CD8-positive, alpha-beta memory T cell (primary cell): ENCODE results near the gene PALB2. TPM values are rescaled to one million over a fixed set of nuclear protein-coding genes. Genes with fewer than 3 reads are reported as not detected.

ENCODE experiments used
- CTCF ChIA-PET: fragments of 350-600 bp; sonication (Branson Sonifier 250); formaldehyde crosslinking; loops from one replicate; lab custom pipeline; 2021; ENCODE audit warnings: antibody characterized with exemption; lab: Charles Lee
- POLR2A ChIA-PET: fragments of 350-600 bp; sonication (Branson Sonifier 250); formaldehyde crosslinking; loops from one replicate; lab custom pipeline; 2021; ENCODE audit warnings: antibody characterized with exemption; lab: Charles Lee
- DNase-seq, 5 donors: peaks; one replicate each; pipeline versions ENCODE4 v3.0.0 to v3.0.0-alpha.2; 2020 to 2022; ENCODE audit warnings: mixed read lengths in 1 of 5
- H3K27ac ChIP-seq: one replicate; pipeline ENCODE4 v1.7.0; 2013; ENCODE audit warnings: low read depth, mild to moderate bottlenecking, low read length, moderate library complexity
- H3K27me3 ChIP-seq: 2 replicates; pipeline ENCODE4 v1.7.0; 2013; ENCODE audit warnings: low read length, mild to moderate bottlenecking; ENCODE audit not compliant: insufficient read depth, poor library complexity, severe bottlenecking
- H3K36me3 ChIP-seq: 2 replicates; pipeline ENCODE4 v1.7.0; 2013; ENCODE audit warnings: mild to moderate bottlenecking, low read length, moderate library complexity; ENCODE audit not compliant: insufficient read depth
- H3K4me1 ChIP-seq: 2 replicates; pipeline ENCODE4 v1.7.0; 2013; ENCODE audit warnings: mild to moderate bottlenecking, low read length, moderate library complexity; ENCODE audit not compliant: insufficient read depth
- H3K4me3 ChIP-seq: 2 replicates; pipeline ENCODE4 v1.7.0; 2013; ENCODE audit warnings: mild to moderate bottlenecking, low read length
- H3K9me3 ChIP-seq: 2 replicates; pipeline ENCODE4 v1.7.0; 2013; ENCODE audit warnings: mild to moderate bottlenecking, low read length
- H3K27ac Mint-ChIP-seq, 8 donors: one replicate each; pipeline ENCODE4 v1.8.0; 2020 to 2021; ENCODE audit warnings: mixed read lengths in 8 of 8, mild to moderate bottlenecking in 6 of 8, inconsistent platforms in 3 of 8, moderate library complexity in 3 of 8
- H3K27me3 Mint-ChIP-seq, 2 donors: one replicate each; pipeline ENCODE4 v1.8.0; 2020 to 2021; ENCODE audit warnings: mixed read lengths in 2 of 2, mild to moderate bottlenecking in 1 of 2, moderate library complexity in 1 of 2
- H3K36me3 Mint-ChIP-seq, 3 donors: one replicate each; pipeline ENCODE4 v1.8.0; 2020 to 2021; ENCODE audit warnings: mixed read lengths in 3 of 3, inconsistent platforms in 1 of 3, mild to moderate bottlenecking in 1 of 3
- H3K4me1 Mint-ChIP-seq, 3 donors: one replicate each; pipeline ENCODE4 v1.8.0; 2020 to 2021; ENCODE audit warnings: mixed read lengths in 3 of 3, inconsistent platforms in 1 of 3, mild to moderate bottlenecking in 1 of 3
- H3K4me3 Mint-ChIP-seq, 7 donors: one replicate each; pipeline ENCODE4 v1.8.0; 2020 to 2021; ENCODE audit warnings: mixed read lengths in 7 of 7, mild to moderate bottlenecking in 6 of 7, moderate library complexity in 4 of 7, inconsistent platforms in 2 of 7
- H3K9me3 Mint-ChIP-seq, 5 donors: one replicate each; pipeline ENCODE4 v1.8.0; 2020 to 2022; ENCODE audit warnings: mixed read lengths in 5 of 5, mild to moderate bottlenecking in 3 of 5, moderate library complexity in 2 of 5, inconsistent platforms in 1 of 5
- polyA plus RNA-seq: library from polyadenylated mRNA; unstranded; fragments of 300-500 nt; fragmentation: Illumina TruSeq; gene quantifications from one replicate; pipeline ENCODE4 v1.2.3, GENCODE V29; 2021
- total RNA-seq, 2 experiments: library from RNA; stranded (reverse); gene quantifications; one replicate each; pipeline ENCODE4 v1.2.3, GENCODE V29; 2021

PALB2 gene
- total and polyA plus RNA-seq, 3 experiments from 2014 or later, result 9.3 to 27.8 (median 27.7) TPM

DNA sequence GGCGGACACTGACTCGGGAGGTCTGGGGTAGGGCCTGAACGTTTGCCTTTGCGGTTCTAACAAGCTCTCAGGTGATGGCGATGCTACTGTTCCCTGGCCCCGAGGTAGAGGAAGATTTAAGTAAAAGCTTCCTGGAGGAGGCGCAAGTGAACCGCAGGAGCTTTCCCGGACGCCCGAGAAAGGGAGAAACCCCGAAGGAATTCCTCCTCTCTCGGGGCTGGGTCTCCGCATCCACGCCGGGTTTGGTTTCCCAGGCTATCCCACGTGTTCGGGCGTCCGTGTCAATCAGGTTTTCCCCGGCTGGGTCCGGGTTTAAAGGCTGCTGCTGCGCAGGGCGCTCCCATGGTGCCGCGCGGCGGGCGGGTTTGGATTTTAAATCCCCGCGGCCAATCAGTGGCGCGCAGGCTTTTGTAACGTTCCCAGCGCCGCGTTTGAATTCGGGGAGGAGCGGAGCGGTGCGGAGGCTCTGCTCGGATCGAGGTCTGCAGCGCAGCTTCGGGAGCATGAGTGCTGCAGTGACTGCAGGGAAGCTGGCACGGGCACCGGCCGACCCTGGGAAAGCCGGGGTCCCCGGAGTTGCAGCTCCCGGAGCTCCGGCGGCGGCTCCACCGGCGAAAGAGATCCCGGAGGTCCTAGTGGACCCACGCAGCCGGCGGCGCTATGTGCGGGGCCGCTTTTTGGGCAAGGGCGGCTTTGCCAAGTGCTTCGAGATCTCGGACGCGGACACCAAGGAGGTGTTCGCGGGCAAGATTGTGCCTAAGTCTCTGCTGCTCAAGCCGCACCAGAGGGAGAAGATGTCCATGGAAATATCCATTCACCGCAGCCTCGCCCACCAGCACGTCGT, 37.5 kb upstream of the PALB2 start, which contains the start of gene PLK1:
Gene PLK1, plus strand, starts transcription at position 460 of the 844 bp plus-strand sequence. Its CDS starts 44 bp downstream, at position 504.
- peak within 1 kb of the TSS; percentile 77 for H3K4me3 ChIP-seq
- CTCF ChIA-PET, result interaction anchor here (1.0 to 1.1 kb wide), 2 partner anchors 11 to 41 kb away, joined by 3 to 5 read pairs; no protein-coding TSS in a partner anchor
- H3K27me3 ChIP-seq, result no peaks in the 10 kb centered on the region
- H3K9me3 ChIP-seq, result no peaks in the 10 kb centered on the region
- peak; percentile 53 to 71 (median 58) for DNase-seq
- POLR2A ChIA-PET, result interaction anchor here (0.7 kb wide), 1 partner anchor 1533 kb away, joined by 3 read pairs; no protein-coding TSS in a partner anchor
- Mint-ChIP-seq H3K9me3 (no peaks in the 10 kb centered on the region), H3K27ac (peak within 1 kb of the TSS in 6 of 8 donors; percentile 37 to 75 (median 52)), H3K27me3 (no peaks in the 10 kb centered on the region), H3K4me3 (peak within 1 kb of the TSS; percentile 82 to 93 (median 87)), H3K36me3 (peaks cover 0 to 34% (median 3%) of the 10 kb centered on the region in 3 donors), H3K4me1 (peaks cover 12 to 28% (median 24%) of the 10 kb centered on the region in 3 donors)
- H3K27ac ChIP-seq, result peak within 1 kb of the TSS; percentile 75
- peaks cover 14% of the 10 kb centered on the region for H3K4me1 ChIP-seq
- no peaks in the 10 kb centered on the region for H3K36me3 ChIP-seq

- H3K36me3 ChIP-seq, result peaks cover 6% of the 10 kb centered on the region
- H3K27ac ChIP-seq, result no peak overlapping the region
- H3K4me1 ChIP-seq, result peaks cover 14% of the 10 kb centered on the region
- H3K9me3 Mint-ChIP-seq, result no peaks in the 10 kb centered on the region
- H3K9me3 ChIP-seq, result no peaks in the 10 kb centered on the region
- H3K27me3 Mint-ChIP-seq, result no peaks in the 10 kb centered on the region
- DNase-seq, result no peak
- H3K4me1 Mint-ChIP-seq, result peaks cover 12 to 28% (median 24%) of the 10 kb centered on the region in 3 donors
- CTCF ChIA-PET, result no interaction called here
- peak overlapping the region in 2 of 8 donors; percentile 7 to 27 for H3K27ac Mint-ChIP-seq
- POLR2A ChIA-PET, result no interaction called here
- no peak overlapping the region for H3K4me3 ChIP-seq
- H3K27me3 ChIP-seq, result no peaks in the 10 kb centered on the region
- H3K4me3 Mint-ChIP-seq, result peak overlapping the region in 4 of 7 donors; percentile 14 to 86 (median 80)
- peaks cover 0 to 31% (median under 1%) of the 10 kb centered on the region in 3 donors for H3K36me3 Mint-ChIP-seq
These were observed 35.9 kb upstream of the PALB2 start for GRCh38 chr16:23676924-23677480.

GRCh38 chr16:23673971-23674614, 33.0 kb upstream of the PALB2 start:
- H3K27me3 ChIP-seq, result no peaks in the 10 kb centered on the region
- peaks cover 7% of the 10 kb centered on the region for H3K4me1 ChIP-seq
- H3K27me3 Mint-ChIP-seq, result no peaks in the 10 kb centered on the region
- H3K4me3 ChIP-seq, result no peak overlapping the region
- H3K4me3 Mint-ChIP-seq, result no peak overlapping the region
- peaks cover 5 to 18% (median 14%) of the 10 kb centered on the region in 3 donors for H3K4me1 Mint-ChIP-seq
- H3K27ac Mint-ChIP-seq, result no peak overlapping the region
- no peaks in the 10 kb centered on the region for H3K9me3 Mint-ChIP-seq
- peaks cover 0 to 49% (median 10%) of the 10 kb centered on the region in 3 donors for H3K36me3 Mint-ChIP-seq
- peaks cover 10% of the 10 kb centered on the region for H3K36me3 ChIP-seq
- POLR2A ChIA-PET, result no interaction called here
- CTCF ChIA-PET, result no interaction called here
- DNase-seq, result no peak
- no peaks in the 10 kb centered on the region for H3K9me3 ChIP-seq
- no peak overlapping the region for H3K27ac ChIP-seq

DNA sequence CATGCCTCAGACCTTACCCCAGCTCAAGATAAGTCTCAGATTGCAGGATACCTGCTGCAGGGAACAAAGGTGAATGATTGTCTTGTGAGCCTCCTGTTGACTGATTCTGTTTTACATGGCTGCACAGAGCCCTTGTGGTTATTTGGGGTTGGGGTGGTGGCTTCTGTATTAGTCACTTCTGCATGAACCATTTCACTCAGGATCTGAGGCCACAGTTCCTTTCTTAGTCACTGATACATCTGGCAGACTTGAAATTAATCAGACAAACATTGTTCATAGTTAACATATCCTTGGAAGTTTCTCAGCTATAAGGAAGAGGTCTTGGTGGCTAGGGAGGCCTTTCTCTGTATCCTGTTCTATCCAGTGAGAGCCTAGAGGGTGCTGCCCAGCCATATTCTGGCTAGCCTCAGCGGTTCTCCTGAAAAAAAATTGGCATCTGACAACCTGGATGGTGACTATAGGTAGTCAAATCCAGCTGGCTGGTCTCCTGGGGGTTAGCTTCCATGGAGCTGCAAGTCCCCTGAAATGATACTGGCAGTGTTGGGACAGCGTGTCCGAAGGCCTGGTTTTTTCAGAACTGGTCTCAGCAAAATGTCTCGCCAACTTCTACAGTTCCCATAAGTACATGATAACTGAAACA, 29.1 kb upstream of the PALB2 start:
- no peaks in the 10 kb centered on the region for H3K9me3 Mint-ChIP-seq
- no peak for DNase-seq
- CTCF ChIA-PET, result no interaction called here
- H3K9me3 ChIP-seq, result no peaks in the 10 kb centered on the region
- H3K4me1 ChIP-seq, result no peaks in the 10 kb centered on the region
- H3K36me3 Mint-ChIP-seq, result peaks cover 8 to 84% (median 18%) of the 10 kb centered on the region in 3 donors
- no peak overlapping the region for H3K4me3 Mint-ChIP-seq
- H3K27ac Mint-ChIP-seq, result peak overlapping the region in 1 of 8 donors; percentile 26
- peaks cover 0 to 5% (median 0%) of the 10 kb centered on the region in 3 donors for H3K4me1 Mint-ChIP-seq
- H3K27ac ChIP-seq, result no peak overlapping the region
- H3K36me3 ChIP-seq, result peaks cover 48% of the 10 kb centered on the region
- no peaks in the 10 kb centered on the region for H3K27me3 ChIP-seq
- no peak overlapping the region for H3K4me3 ChIP-seq
- POLR2A ChIA-PET, result no interaction called here
- H3K27me3 Mint-ChIP-seq, result no peaks in the 10 kb centered on the region

GRCh38 chr16:23668873-23669272, 27.8 kb upstream of the PALB2 start:
- POLR2A ChIA-PET, result no interaction called here
- no peak overlapping the region for H3K4me3 ChIP-seq
- H3K27me3 ChIP-seq, result no peaks in the 10 kb centered on the region
- peaks cover 62% of the 10 kb centered on the region for H3K36me3 ChIP-seq
- CTCF ChIA-PET, result no interaction called here
- no peak overlapping the region for H3K4me3 Mint-ChIP-seq
- H3K9me3 ChIP-seq, result no peaks in the 10 kb centered on the region
- H3K36me3 Mint-ChIP-seq, result peaks cover 10 to 88% (median 19%) of the 10 kb centered on the region in 3 donors
- no peaks in the 10 kb centered on the region for H3K9me3 Mint-ChIP-seq
- no peak for DNase-seq
- H3K27me3 Mint-ChIP-seq, result no peaks in the 10 kb centered on the region
- no peak overlapping the region for H3K27ac ChIP-seq
- no peak overlapping the region for H3K27ac Mint-ChIP-seq
- H3K4me1 Mint-ChIP-seq, result peaks cover 0 to 5% (median 0%) of the 10 kb centered on the region in 3 donors
- H3K4me1 ChIP-seq, result no peaks in the 10 kb centered on the region

GRCh38 chr16:23668225-23668624, 27.1 kb upstream of the PALB2 start:
- H3K27me3 ChIP-seq, result no peaks in the 10 kb centered on the region
- Mint-ChIP-seq H3K27ac (no peak overlapping the region), H3K9me3 (no peaks in the 10 kb centered on the region), H3K36me3 (peaks cover 13 to 90% (median 22%) of the 10 kb centered on the region in 3 donors), H3K27me3 (no peaks in the 10 kb centered on the region), H3K4me1 (peaks cover 0 to 5% (median 0%) of the 10 kb centered on the region in 3 donors), H3K4me3 (no peak overlapping the region)
- ChIA-PET POLR2A (no interaction called here), CTCF (no interaction called here)
- no peak for DNase-seq
- H3K36me3 ChIP-seq, result peaks cover 65% of the 10 kb centered on the region
- no peaks in the 10 kb centered on the region for H3K4me1 ChIP-seq
- no peaks in the 10 kb centered on the region for H3K9me3 ChIP-seq
- no peak overlapping the region for H3K27ac ChIP-seq
- H3K4me3 ChIP-seq, result no peak overlapping the region

- DNase-seq, result no peak
- H3K4me1 ChIP-seq, result no peaks in the 10 kb centered on the region
- H3K9me3 ChIP-seq, result no peaks in the 10 kb centered on the region
- H3K27ac ChIP-seq, result no peak overlapping the region
- Mint-ChIP-seq H3K4me1 (peaks cover 0 to 5% (median 0%) of the 10 kb centered on the region in 3 donors), H3K27ac (no peak overlapping the region), H3K27me3 (no peaks in the 10 kb centered on the region), H3K4me3 (no peak overlapping the region), H3K9me3 (no peaks in the 10 kb centered on the region), H3K36me3 (peaks cover 13 to 96% (median 25%) of the 10 kb centered on the region in 3 donors)
- no peaks in the 10 kb centered on the region for H3K27me3 ChIP-seq
- no peak overlapping the region for H3K4me3 ChIP-seq
- POLR2A ChIA-PET, result no interaction called here
- peaks cover 66% of the 10 kb centered on the region for H3K36me3 ChIP-seq
- CTCF ChIA-PET, result no interaction called here
These were observed 26.2 kb upstream of the PALB2 start for GRCh38 chr16:23667355-23667659.
